ENCODE data around the gene FANK1.

Gene FANK1

GRCh38 chr10:125992254-125992653 lies 95.9 kb downstream of the FANK1 start:
- DNase-seq: no peak

GRCh38 chr10:125994601-125995000 lies 98.2 kb downstream of the FANK1 start:
- DNase-seq: no peak

GRCh38 chr10:125995726-125996304 lies 99.5 kb downstream of the FANK1 start:
- DNase-seq: no peak

GRCh38 chr10:125997586-125997985 lies 101.2 kb downstream of the FANK1 start:
- DNase-seq: no peak

GRCh38 chr10:125999694-126000093 lies 103.3 kb downstream of the FANK1 start:
- DNase-seq: no peak

- DNase-seq: no peak
Observed at GRCh38 chr10:126001576-126001975, 105.2 kb downstream of the FANK1 start.

- no peak for DNase-seq
Observed at GRCh38 chr10:126004752-126005151, 108.4 kb downstream of the FANK1 start.

- no peak for DNase-seq
Observed at GRCh38 chr10:126006264-126006663, 109.9 kb downstream of the FANK1 start.

GRCh38 chr10:126006906-126007305 lies 110.5 kb downstream of the FANK1 start:
- DNase-seq: no peak

GRCh38 chr10:126009650-126010049 lies 113.3 kb downstream of the FANK1 start:
- DNase-seq: no peak

- DNase-seq: no peak
Observed at GRCh38 chr10:126011995-126012394, 115.6 kb downstream of the FANK1 start.

GRCh38 chr10:126012485-126012884 lies 116.1 kb downstream of the FANK1 start:
- no peak for DNase-seq

- DNase-seq: peak; percentile 20
Observed at GRCh38 chr10:126013489-126014281, 117.3 kb downstream of the FANK1 start.

- DNase-seq: no peak
Observed at GRCh38 chr10:126014309-126014708, 117.9 kb downstream of the FANK1 start.

GRCh38 chr10:126015413-126015812 lies 119.0 kb downstream of the FANK1 start:
- no peak for DNase-seq

GRCh38 chr10:126016156-126016805 lies 119.9 kb downstream of the FANK1 start:
- DNase-seq: no peak

GRCh38 chr10:126016882-126017281 lies 120.5 kb downstream of the FANK1 start:
- DNase-seq: no peak

- no peak for DNase-seq
Observed at GRCh38 chr10:126017961-126018560, 121.7 kb downstream of the FANK1 start.

GRCh38 chr10:126021833-126022500 lies 125.6 kb downstream of the FANK1 start:
- DNase-seq: no peak

GRCh38 chr10:126022841-126023240 lies 126.5 kb downstream of the FANK1 start:
- no peak for DNase-seq

- DNase-seq: no peak
Observed at GRCh38 chr10:126027692-126028091, 131.3 kb downstream of the FANK1 start.

GRCh38 chr10:126029999-126030398 lies 133.6 kb downstream of the FANK1 start:
- DNase-seq: no peak

GRCh38 chr10:126034586-126034985 lies 138.2 kb downstream of the FANK1 start:
- no peak for DNase-seq

All from activated CD4-positive, alpha-beta T cell treated with anti-CD3 and anti-CD28 coated beads for 48 hours (primary cell).